ENCODE data around the gene ATP5F1E. TPM values are rescaled to one million over a fixed set of nuclear protein-coding genes. Genes with fewer than 3 reads are reported as not detected.

The ATP5F1E gene
- total RNA-seq, 4 donors from 2014 or later = 11.6 to 35.5 (median 26.0) TPM

GRCh38 chr20:59064214-59064722, 32.1 kb upstream of the ATP5F1E start:
- no peak overlapping the region for H3K4me3 ChIP-seq
- H3K9me3 ChIP-seq = no peaks in the 10 kb centered on the region
- no peaks in the 10 kb centered on the region for H3K36me3 ChIP-seq
- H3K4me1 ChIP-seq = peaks cover 0 to 17% (median 7%) of the 10 kb centered on the region in 3 donors
- DNase-seq = no peak
- no peak for TF ChIP-seq CTCF (IDR thresholded peaks at IDR 0.05)
- no peak for TF ChIP-seq POLR2A (IDR thresholded peaks at IDR 0.05)
- peak overlapping the region in 3 of 4 donors; percentile 25 to 39 (median 31) for H3K27ac ChIP-seq
- H3K27me3 ChIP-seq = peaks cover 0 to 11% (median 0%) of the 10 kb centered on the region in 4 donors
- intact Hi-C loops (cut with DNase I) = no loop called here
- 18 to 20% methylated on average over 4 of the region's 4 CpGs for WGBS, 2 donors

- WGBS, 2 donors = 37 to 38% methylated on average over 22 of the region's 22 CpGs
- no peak for DNase-seq
- TF ChIP-seq POLR2A (IDR thresholded peaks at IDR 0.05) (no peak), CTCF (IDR thresholded peaks at IDR 0.05) (no peak)
- Histone ChIP-seq H3K4me1 (peaks cover 0 to 17% (median 7%) of the 10 kb centered on the region in 3 donors), H3K36me3 (no peaks in the 10 kb centered on the region), H3K27me3 (peaks cover 0 to 9% (median 0%) of the 10 kb centered on the region in 4 donors), H3K9me3 (no peaks in the 10 kb centered on the region), H3K27ac (peak overlapping the region in 3 of 4 donors; percentile 31 to 50 (median 39)), H3K4me3 (no peak overlapping the region)
- intact Hi-C loops (cut with DNase I) = no loop called here
Measured at GRCh38 chr20:59063358-59064213, 31.5 kb upstream of the ATP5F1E start.

- intact Hi-C loops (cut with DNase I) = no loop called here
- Histone ChIP-seq H3K9me3 (no peaks in the 10 kb centered on the region), H3K27me3 (peaks cover 0 to 15% (median 0%) of the 10 kb centered on the region in 4 donors), H3K27ac (no peak overlapping the region), H3K4me1 (peaks cover 0 to 17% (median 7%) of the 10 kb centered on the region in 3 donors), H3K4me3 (no peak overlapping the region), H3K36me3 (no peaks in the 10 kb centered on the region)
- DNase-seq = no peak
- no peak for TF ChIP-seq POLR2A (IDR thresholded peaks at IDR 0.05)
- TF ChIP-seq CTCF (IDR thresholded peaks at IDR 0.05) = no peak
- WGBS, 2 donors = 52 to 71% methylated on average over 4 of the region's 4 CpGs
Measured at GRCh38 chr20:59062081-59062480, 29.9 kb upstream of the ATP5F1E start.

- H3K9me3 ChIP-seq = no peaks in the 10 kb centered on the region
- peaks cover 0 to 38% (median 0%) of the 10 kb centered on the region in 4 donors for H3K27me3 ChIP-seq
- H3K4me1 ChIP-seq = no peaks in the 10 kb centered on the region
- H3K4me3 ChIP-seq = no peak overlapping the region
- no peak for DNase-seq
- intact Hi-C loops (cut with DNase I) = no loop called here
- WGBS, 2 donors = 39 to 58% methylated on average over 7 of the region's 7 CpGs
- no peaks in the 10 kb centered on the region for H3K36me3 ChIP-seq
- no peak overlapping the region for H3K27ac ChIP-seq
- TF ChIP-seq CTCF (IDR thresholded peaks at IDR 0.05) = peak in 5 of 6 experiments; percentile 13 to 53 (median 41)
- TF ChIP-seq POLR2A (IDR thresholded peaks at IDR 0.05) = no peak
Measured at GRCh38 chr20:59055302-59055701, 23.2 kb upstream of the ATP5F1E start.

- 74 to 85% methylated on average over 4 to 5 of the region's 6 CpGs for WGBS, 2 donors
Measured at GRCh38 chr20:59051666-59052185, 19.6 kb upstream of the ATP5F1E start.

More at GRCh38 chr20:59051666-59052185, 19.6 kb upstream of the ATP5F1E start:
- H3K4me3 ChIP-seq = no peak overlapping the region
- H3K27ac ChIP-seq = no peak overlapping the region
- no peaks in the 10 kb centered on the region for H3K9me3 ChIP-seq
- H3K27me3 ChIP-seq = peaks cover 0 to 32% (median 0%) of the 10 kb centered on the region in 4 donors
- intact Hi-C loops (cut with DNase I) = no loop called here
- H3K36me3 ChIP-seq = no peaks in the 10 kb centered on the region
- H3K4me1 ChIP-seq = no peaks in the 10 kb centered on the region
- DNase-seq = no peak
- TF ChIP-seq CTCF (IDR thresholded peaks at IDR 0.05) = no peak
- no peak for TF ChIP-seq POLR2A (IDR thresholded peaks at IDR 0.05)

Measured in esophagus squamous epithelium (tissue), 5 donors.